ENCODE data around the gene MILR1.
"Not testable (repeated sequence)": the region's sequence is repeated elsewhere in the genome, so short reads cannot be mapped to it uniquely, and the experiment has no call there.

The MILR1 gene

GRCh38 chr17:64428406-64428805 lies 20.5 kb upstream of the MILR1 start:
- Histone ChIP-seq H3K27me3 (ENCODE audit: control insufficient read depth, insufficient read depth, low read length) (no peaks in the 10 kb centered on the region), H3K9ac (ENCODE audit: low read length) (no peak overlapping the region), H3K4me1 (ENCODE audit: control insufficient read depth, insufficient read depth, low read length) (peaks cover 21% of the 10 kb centered on the region; the same call in 1 of the 2 replicates), H3K4me3 (ENCODE audit: low read depth, low read length) (no peak overlapping the region), H3K36me3 (ENCODE audit: control insufficient read depth, insufficient read depth, low read length) (no peaks in the 10 kb centered on the region), H3K27ac (ENCODE audit: low read depth, low read length) (peak overlapping the region; percentile 90; the same call in 1 of the 2 replicates), H3K9me3 (ENCODE audit: control insufficient read depth, insufficient read depth, low read depth, low read length) (peaks cover 9% of the 10 kb centered on the region)

- not testable (repeated sequence) for H3K27ac ChIP-seq (ENCODE audit: low read depth, low read length)
- peaks cover 24% of the 10 kb centered on the region for H3K9me3 ChIP-seq (ENCODE audit: control insufficient read depth, insufficient read depth, low read depth, low read length)
Measured at GRCh38 chr17:64430036-64430435, 18.9 kb upstream of the MILR1 start.

GRCh38 chr17:64431534-64431933 lies 17.4 kb upstream of the MILR1 start:
- Histone ChIP-seq H3K9me3 (ENCODE audit: control insufficient read depth, insufficient read depth, low read depth, low read length) (peaks cover 33% of the 10 kb centered on the region), H3K4me3 (ENCODE audit: low read depth, low read length) (no peak overlapping the region), H3K36me3 (ENCODE audit: control insufficient read depth, insufficient read depth, low read length) (no peaks in the 10 kb centered on the region), H3K4me1 (ENCODE audit: control insufficient read depth, insufficient read depth, low read length) (peaks cover 6% of the 10 kb centered on the region; the same call in 1 of the 2 replicates), H3K27ac (ENCODE audit: low read depth, low read length) (no peak overlapping the region), H3K27me3 (ENCODE audit: control insufficient read depth, insufficient read depth, low read length) (no peaks in the 10 kb centered on the region), H3K9ac (ENCODE audit: low read length) (no peak overlapping the region)

More at GRCh38 chr17:64430036-64430435, 18.9 kb upstream of the MILR1 start:
- not testable (repeated sequence) for H3K36me3 ChIP-seq (ENCODE audit: control insufficient read depth, insufficient read depth, low read length); H3K9ac ChIP-seq (ENCODE audit: low read length); H3K4me3 ChIP-seq (ENCODE audit: low read depth, low read length); H3K27me3 ChIP-seq (ENCODE audit: control insufficient read depth, insufficient read depth, low read length)
- H3K4me1 ChIP-seq (ENCODE audit: control insufficient read depth, insufficient read depth, low read length), result peaks cover 12% of the 10 kb centered on the region; the same call in 1 of the 2 replicates

GRCh38 chr17:64437944-64438525 lies 10.9 kb upstream of the MILR1 start:
- Histone ChIP-seq H3K4me1 (ENCODE audit: control insufficient read depth, insufficient read depth, low read length) (no peaks in the 10 kb centered on the region), H3K9ac (ENCODE audit: low read length) (no peak overlapping the region), H3K27me3 (ENCODE audit: control insufficient read depth, insufficient read depth, low read length) (no peaks in the 10 kb centered on the region), H3K9me3 (ENCODE audit: control insufficient read depth, insufficient read depth, low read depth, low read length) (peaks cover 62% of the 10 kb centered on the region), H3K4me3 (ENCODE audit: low read depth, low read length) (no peak overlapping the region), H3K36me3 (ENCODE audit: control insufficient read depth, insufficient read depth, low read length) (no peaks in the 10 kb centered on the region), H3K27ac (ENCODE audit: low read depth, low read length) (no peak overlapping the region)

GRCh38 chr17:64439521-64439920 lies 9.4 kb upstream of the MILR1 start:
- H3K4me1 ChIP-seq (ENCODE audit: control insufficient read depth, insufficient read depth, low read length); H3K27me3 ChIP-seq (ENCODE audit: control insufficient read depth, insufficient read depth, low read length); H3K9ac ChIP-seq (ENCODE audit: low read length); H3K27ac ChIP-seq (ENCODE audit: low read depth, low read length); H3K4me3 ChIP-seq (ENCODE audit: low read depth, low read length); H3K36me3 ChIP-seq (ENCODE audit: control insufficient read depth, insufficient read depth, low read length): not testable (repeated sequence)
- H3K9me3 ChIP-seq (ENCODE audit: control insufficient read depth, insufficient read depth, low read depth, low read length), result peaks cover 50% of the 10 kb centered on the region

- Histone ChIP-seq H3K9ac (ENCODE audit: low read length) (no peak overlapping the region), H3K4me3 (ENCODE audit: low read depth, low read length) (no peak overlapping the region), H3K4me1 (ENCODE audit: control insufficient read depth, insufficient read depth, low read length) (no peaks in the 10 kb centered on the region), H3K27ac (ENCODE audit: low read depth, low read length) (no peak overlapping the region), H3K27me3 (ENCODE audit: control insufficient read depth, insufficient read depth, low read length) (no peaks in the 10 kb centered on the region), H3K36me3 (ENCODE audit: control insufficient read depth, insufficient read depth, low read length) (no peaks in the 10 kb centered on the region), H3K9me3 (ENCODE audit: control insufficient read depth, insufficient read depth, low read depth, low read length) (peaks cover 46% of the 10 kb centered on the region)
Measured at GRCh38 chr17:64439956-64440355, 9.0 kb upstream of the MILR1 start.

GRCh38 chr17:64441772-64442540 lies 7.0 kb upstream of the MILR1 start:
- Histone ChIP-seq H3K27ac (ENCODE audit: low read depth, low read length) (no peak overlapping the region), H3K4me1 (ENCODE audit: control insufficient read depth, insufficient read depth, low read length) (no peaks in the 10 kb centered on the region), H3K27me3 (ENCODE audit: control insufficient read depth, insufficient read depth, low read length) (no peaks in the 10 kb centered on the region), H3K9me3 (ENCODE audit: control insufficient read depth, insufficient read depth, low read depth, low read length) (peaks cover 26% of the 10 kb centered on the region), H3K9ac (ENCODE audit: low read length) (no peak overlapping the region), H3K36me3 (ENCODE audit: control insufficient read depth, insufficient read depth, low read length) (no peaks in the 10 kb centered on the region), H3K4me3 (ENCODE audit: low read depth, low read length) (no peak overlapping the region)

GRCh38 chr17:64442541-64442971 lies 6.4 kb upstream of the MILR1 start:
- H3K36me3 ChIP-seq (ENCODE audit: control insufficient read depth, insufficient read depth, low read length), result no peaks in the 10 kb centered on the region
- no peak overlapping the region for H3K9ac ChIP-seq (ENCODE audit: low read length)
- no peaks in the 10 kb centered on the region for H3K27me3 ChIP-seq (ENCODE audit: control insufficient read depth, insufficient read depth, low read length)
- H3K4me3 ChIP-seq (ENCODE audit: low read depth, low read length), result no peak overlapping the region
- H3K4me1 ChIP-seq (ENCODE audit: control insufficient read depth, insufficient read depth, low read length), result no peaks in the 10 kb centered on the region
- peaks cover 20% of the 10 kb centered on the region for H3K9me3 ChIP-seq (ENCODE audit: control insufficient read depth, insufficient read depth, low read depth, low read length)
- no peak overlapping the region for H3K27ac ChIP-seq (ENCODE audit: low read depth, low read length)

- no peak overlapping the region for H3K27ac ChIP-seq (ENCODE audit: low read depth, low read length)
- H3K36me3 ChIP-seq (ENCODE audit: control insufficient read depth, insufficient read depth, low read length), result no peaks in the 10 kb centered on the region
- no peaks in the 10 kb centered on the region for H3K4me1 ChIP-seq (ENCODE audit: control insufficient read depth, insufficient read depth, low read length)
- peaks cover 14% of the 10 kb centered on the region for H3K9me3 ChIP-seq (ENCODE audit: control insufficient read depth, insufficient read depth, low read depth, low read length)
- no peaks in the 10 kb centered on the region for H3K27me3 ChIP-seq (ENCODE audit: control insufficient read depth, insufficient read depth, low read length)
- H3K4me3 ChIP-seq (ENCODE audit: low read depth, low read length), result no peak overlapping the region
- no peak overlapping the region for H3K9ac ChIP-seq (ENCODE audit: low read length)
Measured at GRCh38 chr17:64443086-64443760, 5.7 kb upstream of the MILR1 start.

GRCh38 chr17:64447526-64447925 lies 1.4 kb upstream of the MILR1 start:
- Histone ChIP-seq H3K4me3 (ENCODE audit: low read depth, low read length) (no peak overlapping the region), H3K36me3 (ENCODE audit: control insufficient read depth, insufficient read depth, low read length) (no peaks in the 10 kb centered on the region), H3K4me1 (ENCODE audit: control insufficient read depth, insufficient read depth, low read length) (no peaks in the 10 kb centered on the region; the same call in 1 of the 2 replicates), H3K9me3 (ENCODE audit: control insufficient read depth, insufficient read depth, low read depth, low read length) (no peaks in the 10 kb centered on the region), H3K27ac (ENCODE audit: low read depth, low read length) (no peak overlapping the region), H3K9ac (ENCODE audit: low read length) (no peak overlapping the region), H3K27me3 (ENCODE audit: control insufficient read depth, insufficient read depth, low read length) (no peaks in the 10 kb centered on the region)

GRCh38 chr17:64449545-64449944 lies 630 bp downstream of the MILR1 start:
- no peaks in the 10 kb centered on the region; the same call in 1 of the 2 replicates for H3K4me1 ChIP-seq (ENCODE audit: control insufficient read depth, insufficient read depth, low read length)
- H3K9me3 ChIP-seq (ENCODE audit: control insufficient read depth, insufficient read depth, low read depth, low read length), result no peaks in the 10 kb centered on the region
- H3K27me3 ChIP-seq (ENCODE audit: control insufficient read depth, insufficient read depth, low read length), result no peaks in the 10 kb centered on the region
- no peak overlapping the region for H3K4me3 ChIP-seq (ENCODE audit: low read depth, low read length)
- no peaks in the 10 kb centered on the region for H3K36me3 ChIP-seq (ENCODE audit: control insufficient read depth, insufficient read depth, low read length)
- H3K9ac ChIP-seq (ENCODE audit: low read length), result no peak overlapping the region
- no peak overlapping the region for H3K27ac ChIP-seq (ENCODE audit: low read depth, low read length)

Measured in HUES6 (cell line).